ENCODE measurements around the gene SHISAL1.

Gene SHISAL1

GRCh38 chr22:44280665-44281188 is 32.0 kb downstream of the SHISAL1 start:
- no peak for FAIRE-seq
- TF ChIP-seq POLR2AphosphoS5 (IDR thresholded peaks at IDR 0.05; ENCODE audit: low read depth, low read length) (no peak), POLR2A (IDR thresholded peaks at IDR 0.05; ENCODE audit: low read depth, low read length) (no peak), TAF1 (IDR thresholded peaks at IDR 0.05; ENCODE audit: borderline replicate concordance, low read depth, low read length) (no peak)
- DNase-seq (ENCODE audit: insufficient read length) = no peak

- no peak for TF ChIP-seq TAF1 (IDR thresholded peaks at IDR 0.05; ENCODE audit: borderline replicate concordance, low read depth, low read length)
- no peak for TF ChIP-seq POLR2AphosphoS5 (IDR thresholded peaks at IDR 0.05; ENCODE audit: low read depth, low read length)
- TF ChIP-seq POLR2A (IDR thresholded peaks at IDR 0.05; ENCODE audit: low read depth, low read length) = no peak
- FAIRE-seq (no peak), DNase-seq (ENCODE audit: insufficient read length) (no peak)
Measured at GRCh38 chr22:44279069-44279360, 33.7 kb downstream of the SHISAL1 start.

- TF ChIP-seq TAF1 (IDR thresholded peaks at IDR 0.05; ENCODE audit: borderline replicate concordance, low read depth, low read length) (no peak), POLR2AphosphoS5 (IDR thresholded peaks at IDR 0.05; ENCODE audit: low read depth, low read length) (no peak), POLR2A (IDR thresholded peaks at IDR 0.05; ENCODE audit: low read depth, low read length) (no peak)
- FAIRE-seq (no peak), DNase-seq (ENCODE audit: insufficient read length) (no peak)
Measured at GRCh38 chr22:44278243-44279068, 34.3 kb downstream of the SHISAL1 start.

GRCh38 chr22:44277386-44278135 is 35.2 kb downstream of the SHISAL1 start:
- no peak for DNase-seq (ENCODE audit: insufficient read length)
- FAIRE-seq = no peak
- TF ChIP-seq POLR2A (IDR thresholded peaks at IDR 0.05; ENCODE audit: low read depth, low read length) = no peak
- TF ChIP-seq TAF1 (IDR thresholded peaks at IDR 0.05; ENCODE audit: borderline replicate concordance, low read depth, low read length) = no peak
- TF ChIP-seq POLR2AphosphoS5 (IDR thresholded peaks at IDR 0.05; ENCODE audit: low read depth, low read length) = no peak

GRCh38 chr22:44276706-44277356 is 35.9 kb downstream of the SHISAL1 start:
- TF ChIP-seq TAF1 (IDR thresholded peaks at IDR 0.05; ENCODE audit: borderline replicate concordance, low read depth, low read length) = no peak
- no peak for TF ChIP-seq POLR2AphosphoS5 (IDR thresholded peaks at IDR 0.05; ENCODE audit: low read depth, low read length)
- no peak for TF ChIP-seq POLR2A (IDR thresholded peaks at IDR 0.05; ENCODE audit: low read depth, low read length)
- FAIRE-seq (no peak), DNase-seq (ENCODE audit: insufficient read length) (no peak)

GRCh38 chr22:44276041-44276440 is 36.7 kb downstream of the SHISAL1 start:
- TF ChIP-seq POLR2AphosphoS5 (IDR thresholded peaks at IDR 0.05; ENCODE audit: low read depth, low read length) = no peak
- TF ChIP-seq TAF1 (IDR thresholded peaks at IDR 0.05; ENCODE audit: borderline replicate concordance, low read depth, low read length) = no peak
- no peak for TF ChIP-seq POLR2A (IDR thresholded peaks at IDR 0.05; ENCODE audit: low read depth, low read length)
- FAIRE-seq (no peak), DNase-seq (ENCODE audit: insufficient read length) (no peak)

- DNase-seq (ENCODE audit: insufficient read length) (no peak), FAIRE-seq (no peak)
- TF ChIP-seq POLR2A (IDR thresholded peaks at IDR 0.05; ENCODE audit: low read depth, low read length) (no peak), TAF1 (IDR thresholded peaks at IDR 0.05; ENCODE audit: borderline replicate concordance, low read depth, low read length) (no peak), POLR2AphosphoS5 (IDR thresholded peaks at IDR 0.05; ENCODE audit: low read depth, low read length) (no peak)
Measured at GRCh38 chr22:44275631-44275995, 37.1 kb downstream of the SHISAL1 start.

- no peak for DNase-seq (ENCODE audit: insufficient read length)
- FAIRE-seq = peak; percentile 56
- TF ChIP-seq POLR2A (IDR thresholded peaks at IDR 0.05; ENCODE audit: low read depth, low read length) (no peak), TAF1 (IDR thresholded peaks at IDR 0.05; ENCODE audit: borderline replicate concordance, low read depth, low read length) (no peak), POLR2AphosphoS5 (IDR thresholded peaks at IDR 0.05; ENCODE audit: low read depth, low read length) (no peak)
Measured at GRCh38 chr22:44274918-44275630, 37.7 kb downstream of the SHISAL1 start.

GRCh38 chr22:44273175-44273574 is 39.6 kb downstream of the SHISAL1 start:
- no peak for FAIRE-seq

GRCh38 chr22:44272401-44272771 is 40.4 kb downstream of the SHISAL1 start:
- FAIRE-seq = no peak
- TF ChIP-seq POLR2AphosphoS5 (IDR thresholded peaks at IDR 0.05; ENCODE audit: low read depth, low read length) (no peak), TAF1 (IDR thresholded peaks at IDR 0.05; ENCODE audit: borderline replicate concordance, low read depth, low read length) (no peak), POLR2A (IDR thresholded peaks at IDR 0.05; ENCODE audit: low read depth, low read length) (no peak)
- DNase-seq (ENCODE audit: insufficient read length) = no peak

More at GRCh38 chr22:44273175-44273574, 39.6 kb downstream of the SHISAL1 start:
- no peak for TF ChIP-seq POLR2A (IDR thresholded peaks at IDR 0.05; ENCODE audit: low read depth, low read length)
- no peak for TF ChIP-seq TAF1 (IDR thresholded peaks at IDR 0.05; ENCODE audit: borderline replicate concordance, low read depth, low read length)
- no peak for TF ChIP-seq POLR2AphosphoS5 (IDR thresholded peaks at IDR 0.05; ENCODE audit: low read depth, low read length)
- DNase-seq (ENCODE audit: insufficient read length) = no peak
